Skin epidermis (tissue), 12 donors: ENCODE data around the gene IFT25.
"Not testable (repeated sequence)": the region's sequence is repeated elsewhere in the genome, so short reads cannot be mapped to it uniquely, and the experiment has no call there.

Experiments
- H3K27ac ChIP-seq, 21 experiments: fragments of 200-600 bp; sonication (generic) in 11 of 21; one replicate each; pipeline ENCODE4 v1.5.0; 2020; ENCODE audit warnings: mild to moderate bottlenecking in 3 of 21, inconsistent platforms in 2 of 21, moderate library complexity in 2 of 21
- H3K4me3 ChIP-seq, 7 experiments: fragments of 200-600 bp; sonication (generic) in 2 of 7; one replicate each; pipeline ENCODE4 v1.5.0; 2020; ENCODE audit warnings: inconsistent platforms in 2 of 7, mild to moderate bottlenecking in 2 of 7, moderate library complexity in 1 of 7

Gene IFT25

DNA sequence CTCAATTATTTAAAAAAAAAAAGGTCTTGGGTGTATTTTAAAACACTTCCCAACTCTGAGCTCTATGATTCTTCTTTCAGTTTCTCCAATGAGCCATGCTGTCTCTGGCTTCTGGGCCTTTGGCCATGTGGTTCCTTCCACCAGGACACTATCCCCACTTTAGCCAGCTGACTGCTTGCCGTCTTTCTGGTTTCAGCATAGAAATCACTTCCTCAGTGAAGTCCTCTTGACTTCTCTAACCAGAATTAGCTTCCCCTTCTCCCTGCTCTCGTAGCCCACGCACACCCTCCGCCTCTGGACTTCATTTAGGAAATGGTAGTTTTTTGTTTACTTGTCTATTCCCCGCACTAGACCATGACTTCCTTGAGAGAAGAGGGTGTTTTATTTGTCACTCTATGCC is 52.6 kb downstream of the IFT25 start:
- Histone ChIP-seq H3K27ac (peak overlapping the region in 5 of 21 experiments; percentile 9 to 54 (median 22)), H3K4me3 (no peak overlapping the region)

GRCh38 chr1:53891678-53892077 is 53.8 kb downstream of the IFT25 start:
- H3K4me3 ChIP-seq: no peak overlapping the region
- H3K27ac ChIP-seq: no peak overlapping the region

DNA sequence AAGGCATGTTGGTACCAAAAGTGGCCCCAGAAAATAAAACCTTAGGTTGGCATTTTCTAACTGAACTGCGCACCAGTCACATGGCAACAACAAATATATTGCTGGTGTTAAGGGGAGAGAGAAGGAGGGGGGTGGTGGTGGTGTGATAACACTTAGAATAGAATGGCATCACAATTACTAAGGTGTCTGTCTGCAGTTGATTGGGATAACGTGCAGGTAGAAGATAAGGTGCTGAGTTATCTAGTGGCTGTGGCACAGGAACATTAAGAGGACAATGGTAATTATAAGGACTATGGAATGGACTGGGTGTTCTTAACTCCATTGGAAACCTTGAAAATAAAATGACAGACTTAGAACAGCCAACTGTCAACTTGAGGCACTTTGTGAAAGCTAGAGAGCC is 54.5 kb downstream of the IFT25 start:
- Histone ChIP-seq H3K27ac (no peak overlapping the region), H3K4me3 (no peak overlapping the region)

GRCh38 chr1:53890522-53890941 is 55.0 kb downstream of the IFT25 start:
- H3K4me3 ChIP-seq: peak overlapping the region in 5 of 7 experiments; percentile 69 to 86 (median 80)
- H3K27ac ChIP-seq: peak overlapping the region in 13 of 21 experiments; percentile 38 to 95 (median 83)

DNA sequence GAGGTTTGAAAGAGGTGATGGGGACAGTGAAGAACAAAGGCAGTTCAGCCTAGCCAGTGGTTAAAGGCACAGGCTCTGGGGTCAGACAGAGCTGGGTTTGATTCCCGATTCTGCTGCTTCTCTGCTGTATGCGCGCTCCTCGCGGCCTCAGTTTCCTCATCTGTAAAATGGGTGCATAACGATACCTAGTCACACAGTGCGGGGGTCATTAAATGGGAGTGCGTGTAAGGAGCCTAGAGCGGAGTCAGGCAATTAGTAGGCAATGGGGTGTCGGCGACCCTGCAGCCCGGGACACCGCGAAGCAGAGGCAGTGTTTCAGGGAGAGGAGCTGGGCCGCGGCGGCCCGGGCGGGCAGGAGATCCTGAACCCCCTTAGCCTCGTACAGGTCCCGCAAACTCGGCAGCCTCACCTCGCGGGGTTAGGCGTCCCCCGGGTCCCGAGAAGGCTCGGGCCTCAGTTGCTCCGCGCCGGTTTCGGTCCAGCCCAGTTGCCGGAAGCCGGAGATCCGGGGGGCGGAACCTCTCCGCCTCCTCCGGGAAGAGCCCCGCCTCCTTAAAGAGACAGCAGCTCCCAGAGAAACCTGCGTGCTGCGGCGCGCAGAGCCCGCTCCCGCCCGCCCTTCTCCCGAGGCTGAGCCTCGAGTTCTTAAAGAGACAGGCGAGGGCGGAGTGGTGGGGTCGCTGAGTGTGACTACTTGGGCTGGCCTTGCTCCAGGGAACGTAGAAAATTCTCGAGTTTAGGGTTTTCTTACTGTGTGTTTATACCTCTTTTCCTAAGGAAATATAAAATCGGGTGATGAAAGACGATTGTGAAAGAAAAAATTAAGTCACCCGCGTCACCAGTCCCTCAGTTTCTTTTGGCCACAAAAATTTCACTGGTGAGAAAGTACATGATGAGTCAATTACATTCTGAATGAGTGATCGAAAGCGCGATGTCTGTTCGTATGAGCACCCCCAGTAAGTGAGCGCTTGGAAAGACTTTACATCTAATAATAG is 55.9 kb downstream of the IFT25 start, which contains the start of gene YIPF1:
TSS of gene YIPF1 (minus strand) at position 494 of the 995 bp plus-strand sequence. CDS start 860 bp downstream, outside the sequence.
- H3K27ac ChIP-seq: peak within 1 kb of the TSS; percentile 37 to 95 (median 86)

DNA sequence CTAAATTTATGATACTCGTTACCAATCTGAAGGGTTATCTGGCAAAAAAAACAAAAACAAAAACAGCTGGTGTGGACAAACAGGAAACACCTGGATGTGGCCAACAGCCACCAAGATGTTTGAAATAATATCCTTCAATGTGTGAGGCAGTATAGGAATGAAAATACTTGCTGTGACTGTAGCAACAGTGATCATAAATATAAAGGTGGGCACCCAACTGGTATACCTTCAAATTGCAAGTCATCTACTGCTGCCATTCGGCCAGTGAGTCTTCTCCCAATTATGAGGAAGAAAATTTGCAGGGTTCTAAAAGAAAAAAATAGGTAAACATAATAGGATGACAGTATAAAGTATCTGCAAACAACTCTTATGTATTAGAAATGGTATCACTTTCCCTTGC is 56.8 kb downstream of the IFT25 start:
- H3K4me3 ChIP-seq: peak overlapping the region; percentile 69 to 86 (median 75)
- H3K27ac ChIP-seq: peak overlapping the region in 7 of 21 experiments; percentile 76 to 94 (median 86)

More for the DNA sequence above, 55.9 kb downstream of the IFT25 start, which contains the start of gene YIPF1:
- peak within 1 kb of the TSS; percentile 69 to 86 (median 75) for H3K4me3 ChIP-seq

DNA sequence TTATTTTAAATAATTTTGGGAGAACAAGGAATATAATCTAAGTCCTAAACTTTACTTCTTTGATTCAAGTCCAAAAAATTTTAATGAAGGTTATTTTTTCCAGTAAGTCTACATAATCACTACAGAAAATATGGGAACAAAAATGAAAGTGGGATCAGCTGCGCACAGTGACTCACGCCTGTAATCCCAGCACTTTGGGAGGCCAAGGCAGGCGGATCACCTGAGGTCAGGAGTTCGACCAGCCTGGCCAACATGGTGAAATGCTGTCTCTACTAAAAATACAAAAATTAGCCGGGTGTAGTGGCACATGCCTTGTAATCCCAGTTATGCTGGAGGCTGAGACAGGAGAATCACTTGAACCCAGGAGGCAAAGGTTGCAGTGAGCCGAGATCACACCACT is 61.9 kb downstream of the IFT25 start:
- not testable (repeated sequence) for H3K27ac ChIP-seq, H3K4me3 ChIP-seq

DNA sequence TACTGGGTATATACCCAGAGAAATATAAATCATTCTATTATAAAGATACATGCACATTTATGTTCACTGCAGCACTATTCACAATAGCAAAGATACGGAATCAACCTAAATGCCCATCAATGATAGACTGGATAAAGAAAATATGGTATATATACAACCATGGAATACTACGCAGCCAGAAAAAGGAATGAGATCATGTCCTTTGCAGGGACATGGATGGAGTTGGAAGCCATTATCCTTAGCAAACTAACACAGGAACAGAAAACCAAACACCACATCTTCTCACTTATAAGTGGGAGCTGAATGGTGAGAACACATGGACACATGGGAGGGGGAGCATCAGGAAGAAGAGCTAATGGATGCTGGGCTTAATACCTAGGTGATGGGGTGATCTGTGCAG is 63.6 kb downstream of the IFT25 start:
- not testable (repeated sequence) for H3K27ac ChIP-seq

GRCh38 chr1:53878492-53879105 is 66.9 kb downstream of the IFT25 start:
- Histone ChIP-seq H3K27ac (no peak overlapping the region), H3K4me3 (no peak overlapping the region)

More for the DNA sequence above, 63.6 kb downstream of the IFT25 start:
- not testable (repeated sequence) for H3K4me3 ChIP-seq

GRCh38 chr1:53875150-53875549 is 70.3 kb downstream of the IFT25 start:
- not testable (repeated sequence) for H3K4me3 ChIP-seq, H3K27ac ChIP-seq

- Histone ChIP-seq H3K4me3 (no peak overlapping the region), H3K27ac (no peak overlapping the region)
Observed at GRCh38 chr1:53871773-53872484, 73.6 kb downstream of the IFT25 start.
